ENCODE measurements around the gene GLIPR2. TPM values are rescaled to one million over a fixed set of nuclear protein-coding genes. Genes with fewer than 3 reads are reported as not detected.

The GLIPR2 gene
- total RNA-seq, 1 experiment from 2014 or later: 0.96 TPM

DNA sequence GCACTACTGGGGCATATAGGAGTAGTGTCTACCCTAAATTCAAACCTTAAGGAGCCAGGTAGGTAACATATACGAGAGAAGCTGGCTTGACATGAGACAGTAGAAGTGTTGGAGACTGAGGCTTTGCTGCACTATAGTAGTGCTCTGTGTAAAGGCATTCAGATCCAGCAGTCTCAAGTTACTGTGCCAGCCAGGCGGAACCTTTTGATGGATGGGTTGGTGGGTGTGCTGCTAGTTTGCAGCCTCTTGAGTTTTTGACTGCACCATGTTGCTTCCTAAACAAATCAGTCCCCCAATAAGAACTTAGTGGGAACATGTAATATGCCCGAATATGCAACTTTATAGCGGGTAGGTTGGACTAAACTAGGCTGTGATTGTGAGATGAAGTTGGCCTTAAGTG, 55.7 kb downstream of the GLIPR2 start:
- Mint-ChIP-seq H3K9me3 (ENCODE audit: unreplicated experiment) (no peaks in the 10 kb centered on the region), H3K27me3 (ENCODE audit: insufficient read depth, unreplicated experiment) (no peaks in the 10 kb centered on the region), H3K36me3 (ENCODE audit: insufficient read depth, unreplicated experiment) (peaks cover 29% of the 10 kb centered on the region), H3K27ac (ENCODE audit: low read depth, unreplicated experiment) (peak overlapping the region; percentile 92), H3K4me3 (ENCODE audit: unreplicated experiment) (peak overlapping the region; percentile 83), H3K4me1 (ENCODE audit: insufficient read depth, unreplicated experiment) (peaks cover 35% of the 10 kb centered on the region)
- peak; percentile 38 for DNase-seq (ENCODE audit: unreplicated experiment)
- POLR2A ChIA-PET: interaction anchor here (0.9 to 4.1 kb wide), 10 partner anchors 10 to 460 kb away, joined by 3 to 26 read pairs (median 6); partner anchors contain the start of genes CREB3, GNE and TLN1
- BruUV-seq (replicated peaks): no TSS peak
- TF ChIP-seq, protein P1, sequence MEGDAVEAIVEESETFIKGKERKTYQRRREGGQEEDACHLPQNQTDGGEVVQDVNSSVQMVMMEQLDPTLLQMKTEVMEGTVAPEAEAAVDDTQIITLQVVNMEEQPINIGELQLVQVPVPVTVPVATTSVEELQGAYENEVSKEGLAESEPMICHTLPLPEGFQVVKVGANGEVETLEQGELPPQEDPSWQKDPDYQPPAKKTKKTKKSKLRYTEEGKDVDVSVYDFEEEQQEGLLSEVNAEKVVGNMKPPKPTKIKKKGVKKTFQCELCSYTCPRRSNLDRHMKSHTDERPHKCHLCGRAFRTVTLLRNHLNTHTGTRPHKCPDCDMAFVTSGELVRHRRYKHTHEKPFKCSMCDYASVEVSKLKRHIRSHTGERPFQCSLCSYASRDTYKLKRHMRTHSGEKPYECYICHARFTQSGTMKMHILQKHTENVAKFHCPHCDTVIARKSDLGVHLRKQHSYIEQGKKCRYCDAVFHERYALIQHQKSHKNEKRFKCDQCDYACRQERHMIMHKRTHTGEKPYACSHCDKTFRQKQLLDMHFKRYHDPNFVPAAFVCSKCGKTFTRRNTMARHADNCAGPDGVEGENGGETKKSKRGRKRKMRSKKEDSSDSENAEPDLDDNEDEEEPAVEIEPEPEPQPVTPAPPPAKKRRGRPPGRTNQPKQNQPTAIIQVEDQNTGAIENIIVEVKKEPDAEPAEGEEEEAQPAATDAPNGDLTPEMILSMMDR (IDR thresholded peaks at IDR 0.05; ENCODE audit: unreplicated experiment): no peak
- intact Hi-C loops (cut with micrococcal nuclease): loop anchor here (1.0 kb wide), 1 partner anchor 137 kb away; no protein-coding TSS in a partner anchor
- CTCF ChIA-PET: interaction anchor here (0.6 to 3.1 kb wide), 4 partner anchors 27 to 139 kb away, joined by 3 to 12 read pairs (median 4); no protein-coding TSS in a partner anchor

DNA sequence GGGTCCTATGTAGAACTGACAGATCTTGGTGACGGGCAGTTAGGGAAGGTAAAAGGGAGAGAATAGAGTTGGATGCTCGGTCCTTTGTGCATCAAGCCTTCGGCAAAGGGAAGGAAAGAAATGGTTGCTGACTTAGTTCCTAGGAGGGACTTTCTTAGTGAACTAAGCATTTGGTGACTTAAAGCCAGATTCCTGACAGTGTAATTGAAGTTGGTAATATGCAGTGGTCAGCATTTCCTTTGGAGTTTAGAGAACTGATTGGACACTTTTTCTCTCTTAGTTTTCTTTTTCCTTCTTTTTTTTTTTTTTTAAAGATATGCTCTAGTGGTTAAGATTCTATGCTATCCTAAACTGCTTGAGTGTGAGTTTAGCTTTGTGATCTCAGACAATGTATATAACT, 56.5 kb downstream of the GLIPR2 start:
- intact Hi-C loops (cut with micrococcal nuclease): no loop called here
- no peaks in the 10 kb centered on the region for H3K27me3 Mint-ChIP-seq (ENCODE audit: insufficient read depth, unreplicated experiment)
- peaks cover 35% of the 10 kb centered on the region for H3K4me1 Mint-ChIP-seq (ENCODE audit: insufficient read depth, unreplicated experiment)
- no TSS peak for BruUV-seq (replicated peaks)
- TF ChIP-seq, protein P1 (IDR thresholded peaks at IDR 0.05; ENCODE audit: unreplicated experiment): no peak
- no peak for DNase-seq (ENCODE audit: unreplicated experiment)
- peak overlapping the region; percentile 92 for H3K27ac Mint-ChIP-seq (ENCODE audit: low read depth, unreplicated experiment)
- CTCF ChIA-PET: interaction anchor here (0.5 to 1.4 kb wide), 6 partner anchors 11 to 1590 kb away, joined by 3 to 4 read pairs (median 4); no protein-coding TSS in a partner anchor
- POLR2A ChIA-PET: interaction anchor here (0.6 to 4.1 kb wide), 4 partner anchors 9 to 164 kb away, joined by 3 to 26 read pairs (median 4); no protein-coding TSS in a partner anchor
- peak overlapping the region; percentile 83 for H3K4me3 Mint-ChIP-seq (ENCODE audit: unreplicated experiment)
- no peaks in the 10 kb centered on the region for H3K9me3 Mint-ChIP-seq (ENCODE audit: unreplicated experiment)
- H3K36me3 Mint-ChIP-seq (ENCODE audit: insufficient read depth, unreplicated experiment): peaks cover 37% of the 10 kb centered on the region

DNA sequence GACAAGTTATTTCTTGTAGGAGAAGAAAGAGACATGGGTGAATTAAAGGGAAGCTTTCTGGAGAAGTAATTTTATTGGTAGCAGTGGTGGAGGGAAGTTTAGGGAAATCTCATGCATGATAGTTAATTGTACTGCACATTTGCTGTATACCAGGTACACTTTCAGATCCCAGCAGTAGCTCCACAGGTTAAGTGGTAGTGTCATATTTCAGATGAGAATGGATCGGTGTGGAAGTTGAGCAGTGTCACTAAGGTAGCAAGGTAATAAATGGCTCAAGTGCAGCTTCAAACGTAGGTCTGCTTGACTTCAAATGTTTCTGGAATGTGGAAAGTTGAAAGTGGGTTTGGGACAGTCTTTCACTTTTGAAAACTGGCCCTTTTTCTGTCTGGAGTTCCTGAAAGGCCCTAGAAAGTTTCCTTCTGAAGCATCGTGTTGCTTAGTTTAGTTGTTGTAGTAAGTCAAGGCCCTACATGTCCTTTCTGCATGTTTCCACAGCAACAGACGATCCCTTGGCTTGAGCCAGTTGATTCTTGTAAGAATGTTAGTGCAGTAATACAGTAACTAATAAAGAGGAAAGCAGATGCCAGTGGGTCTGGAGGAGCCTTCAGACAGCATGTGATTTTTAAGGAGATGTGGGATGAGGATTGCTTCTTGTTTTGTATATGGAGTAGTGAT, 57.9 kb downstream of the GLIPR2 start:
- no peaks in the 10 kb centered on the region for H3K9me3 Mint-ChIP-seq (ENCODE audit: unreplicated experiment)
- peaks cover 43% of the 10 kb centered on the region for H3K36me3 Mint-ChIP-seq (ENCODE audit: insufficient read depth, unreplicated experiment)
- peak overlapping the region; percentile 6 for H3K27ac Mint-ChIP-seq (ENCODE audit: low read depth, unreplicated experiment)
- intact Hi-C loops (cut with micrococcal nuclease): no loop called here
- no peak for DNase-seq (ENCODE audit: unreplicated experiment)
- ChIA-PET POLR2A (no interaction called here), CTCF (interaction anchor here (0.7 to 1.4 kb wide), 3 partner anchors 10 to 362 kb away, joined by 3 to 4 read pairs (median 4); no protein-coding TSS in a partner anchor)
- H3K4me1 Mint-ChIP-seq (ENCODE audit: insufficient read depth, unreplicated experiment): peaks cover 35% of the 10 kb centered on the region
- TF ChIP-seq, protein P1 (IDR thresholded peaks at IDR 0.05; ENCODE audit: unreplicated experiment): no peak
- BruUV-seq (replicated peaks): no TSS peak
- H3K27me3 Mint-ChIP-seq (ENCODE audit: insufficient read depth, unreplicated experiment): no peaks in the 10 kb centered on the region
- no peak overlapping the region for H3K4me3 Mint-ChIP-seq (ENCODE audit: unreplicated experiment)

DNA sequence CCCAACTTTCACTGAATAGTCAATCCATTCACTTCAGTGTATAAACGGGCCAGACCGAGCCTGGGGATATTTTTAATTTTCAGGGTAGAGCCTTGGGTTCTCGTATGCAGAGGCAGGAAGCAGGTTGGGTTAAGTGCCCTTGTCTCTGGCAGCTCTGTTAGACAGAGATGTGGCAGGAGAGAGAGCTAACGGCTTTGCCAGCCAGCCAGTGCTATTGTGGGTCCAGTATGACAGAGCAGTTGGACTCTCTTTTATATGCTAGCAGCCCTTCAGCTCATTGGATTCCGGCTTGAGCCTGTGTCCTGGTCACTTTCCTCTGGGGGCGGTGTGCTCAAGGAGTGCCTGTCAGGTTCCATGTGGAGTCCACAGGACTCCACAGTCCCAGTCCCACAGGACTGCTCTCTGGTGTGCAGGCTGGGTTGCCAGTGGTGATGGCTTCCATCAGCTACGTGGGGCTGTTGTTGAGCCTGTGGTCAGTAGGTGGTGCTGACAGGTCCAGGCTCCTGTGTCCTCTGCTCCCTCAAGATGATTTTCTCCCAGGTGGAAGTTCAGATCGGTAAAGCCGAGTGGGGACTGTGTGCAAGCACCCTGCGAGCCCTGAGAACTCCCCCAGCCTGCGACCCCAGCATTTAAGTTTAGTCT, 68.5 kb downstream of the GLIPR2 start:
- Mint-ChIP-seq H3K4me3 (ENCODE audit: unreplicated experiment) (no peak overlapping the region), H3K27ac (ENCODE audit: low read depth, unreplicated experiment) (no peak overlapping the region), H3K9me3 (ENCODE audit: unreplicated experiment) (no peaks in the 10 kb centered on the region), H3K36me3 (ENCODE audit: insufficient read depth, unreplicated experiment) (peaks cover 98% of the 10 kb centered on the region), H3K4me1 (ENCODE audit: insufficient read depth, unreplicated experiment) (no peaks in the 10 kb centered on the region), H3K27me3 (ENCODE audit: insufficient read depth, unreplicated experiment) (no peaks in the 10 kb centered on the region)
- TF ChIP-seq, protein P1 (IDR thresholded peaks at IDR 0.05; ENCODE audit: unreplicated experiment): no peak
- no TSS peak for BruUV-seq (replicated peaks)
- no peak for DNase-seq (ENCODE audit: unreplicated experiment)
- intact Hi-C loops (cut with micrococcal nuclease): no loop called here
- CTCF ChIA-PET: interaction anchor here (0.6 to 1.5 kb wide), 6 partner anchors 11 to 454 kb away, joined by 3 to 5 read pairs (median 4); no protein-coding TSS in a partner anchor
- POLR2A ChIA-PET: no interaction called here

All from MCF 10A (cell line).